ENCODE results near the gene PYY. TPM values are rescaled to one million over a fixed set of nuclear protein-coding genes. Genes with fewer than 3 reads are reported as not detected.

Gene PYY
- total and polyA plus RNA-seq, 10 of the 15 experiments (the other 5 are each of a cell fraction or from before 2014, with no cell fraction given): 0.07 to 0.18 TPM; not detected in 8

GRCh38 chr17:43932923-43933322 is 20.8 kb downstream of the PYY start (continued):
- TF ChIP-seq CUX1 (IDR thresholded peaks at IDR 0.05; ENCODE audit: insufficient replicate concordance, low read depth, low read length) (no peak), CBX5 (IDR thresholded peaks at IDR 0.05; ENCODE audit: low read depth) (no peak)

- no peak for ATAC-seq
- TF ChIP-seq ZNF24 (IDR thresholded peaks at IDR 0.05) (no peak), ZZZ3 (IDR thresholded peaks at IDR 0.05; ENCODE audit: control insufficient read depth, insufficient read length, low read depth) (no peak), CBX5 (IDR thresholded peaks at IDR 0.05; ENCODE audit: low read depth) (no peak), EGR1 (IDR thresholded peaks at IDR 0.05; ENCODE audit: borderline replicate concordance in 1 of 2, low read depth in 2 of 2, low read length in 2 of 2) (no peak), NRF1 (conservative IDR thresholded peaks at IDR 0.05; ENCODE audit: low read depth, low read length) (no peak), POLR2AphosphoS5 (IDR thresholded peaks at IDR 0.05; ENCODE audit: low read length) (no peak), POLR2AphosphoS2 (IDR thresholded peaks at IDR 0.05; ENCODE audit: low read depth, low read length) (no peak), RB1 (IDR thresholded peaks at IDR 0.05; ENCODE audit: borderline replicate concordance) (no peak), USF1 (IDR thresholded peaks at IDR 0.05; ENCODE audit: borderline replicate concordance, extremely low read length, insufficient read depth, low read depth, low read length) (no peak), CBFB (IDR thresholded peaks at IDR 0.05; ENCODE audit: low read depth) (no peak), SIN3A (IDR thresholded peaks at IDR 0.05; ENCODE audit: low read depth, low read length) (no peak), MYB (IDR thresholded peaks at IDR 0.05; ENCODE audit: borderline replicate concordance, low read depth, low read length) (no peak), PML (IDR thresholded peaks at IDR 0.05; ENCODE audit: low read length) (no peak), STAT1 (conservative IDR thresholded peaks at IDR 0.05) (no peak), FOXM1 (IDR thresholded peaks at IDR 0.05; ENCODE audit: low read depth, low read length) (no peak), NFYB (IDR thresholded peaks at IDR 0.05; ENCODE audit: insufficient read depth, low read depth, low read length) (no peak), TAF1 (IDR thresholded peaks at IDR 0.05; ENCODE audit: borderline replicate concordance, low read depth, low read length) (no peak)
Measured at GRCh38 chr17:43932357-43932756, 21.4 kb downstream of the PYY start.

More at GRCh38 chr17:43932357-43932756, 21.4 kb downstream of the PYY start:
- Histone ChIP-seq H3K4me2 (ENCODE audit: control insufficient read depth, insufficient read depth) (no peak overlapping the region), H4K20me1 (ENCODE audit: control insufficient read depth, insufficient read depth) (no peaks in the 10 kb centered on the region), H3K4me1 (ENCODE audit: control insufficient read depth, insufficient read depth, low read length) (no peaks in the 10 kb centered on the region), H3K36me3 (ENCODE audit: control insufficient read depth in 2 of 2, insufficient read depth in 2 of 2, low read length in 1 of 2) (no peaks in the 10 kb centered on the region), H3K9ac (ENCODE audit: control insufficient read depth, insufficient read depth, low read length) (no peak overlapping the region), H3K4me3 (no peak overlapping the region), H3K27ac (ENCODE audit: control insufficient read depth, insufficient read depth) (no peak overlapping the region), H3K27me3 (replicated peaks in 1 of 2; ENCODE audit: control insufficient read depth in 2 of 2, insufficient read depth in 2 of 2, low read length in 1 of 2) (no peaks in the 10 kb centered on the region; a peak in 1 of 4 replicates), H2AFZ (ENCODE audit: control insufficient read depth, low read depth, low read length) (no peak overlapping the region), H3K9me3 (replicated peaks; ENCODE audit: control insufficient read depth, insufficient read depth, low read length) (no peaks in the 10 kb centered on the region), H3K79me2 (ENCODE audit: control insufficient read depth, insufficient read depth, low read length) (no peaks in the 10 kb centered on the region)
- intact Hi-C loops (cut with micrococcal nuclease; ENCODE audit: unreplicated experiment) (no loop called here), in situ Hi-C loops (cut with MboI) (no loop called here)
- no peak for FAIRE-seq
- WGBS (ENCODE audit: insufficient coverage, insufficient replicate concordance, low lambda C conversion rate, missing lambda C conversion rate): 57% methylated on average over 10 of the region's 10 CpGs
- RAD21 ChIA-PET (ENCODE audit: unreplicated experiment): no interaction called here
- BruUV-seq (replicated peaks): no TSS peak
- SMC1A ChIA-PET (ENCODE audit: uncharacterized antibody, unreplicated experiment): no interaction called here
- POLR2A ChIA-PET: no interaction called here
- no peak for DNase-seq (ENCODE audit: low read depth, low spot score)
- CTCF ChIA-PET: no interaction called here

All from GM12878 (cell line).